Caco-2 (cell line): ENCODE measurements around the gene GART. TPM values are rescaled to one million over a fixed set of nuclear protein-coding genes. Genes with fewer than 3 reads are reported as not detected.

ENCODE experiments used
- BruUV-seq: library from RNA; stranded (reverse); fragments of 400-500 nt; replicated peaks from 2 replicates; lab custom pipeline; 2021; lab: Mats Ljungman, UMichigan
- CTCF ChIA-PET: fragments of 300-600 bp; sonication (Branson Sonifier 250); formaldehyde crosslinking; loops from one replicate; lab custom pipeline; 2022; ENCODE audit warnings: antibody characterized with exemption; lab: Charles Lee
- POLR2A ChIA-PET: fragments of 300-600 bp; sonication (Branson Sonifier 250); formaldehyde crosslinking; loops from one replicate; lab custom pipeline; 2022; ENCODE audit warnings: antibody characterized with exemption; lab: Charles Lee
- DNase-seq, 2 experiments: peaks; one replicate each; pipeline versions ENCODE4 v3.0.0 to v3.0.0-alpha.2; 2020 to 2022
- H3K27me3 ChIP-seq: replicated peaks from 2 replicates; pipeline ENCODE4 v1.6.0; 2011; ENCODE audit warnings: low read length; ENCODE audit not compliant: control insufficient read depth, insufficient read depth
- H3K36me3 ChIP-seq: 2 replicates; pipeline ENCODE4 v1.5.1; 2011; ENCODE audit warnings: low read length; ENCODE audit not compliant: control insufficient read depth, insufficient read depth
- H3K4me1 ChIP-seq: fragments of 250-450 bp; sonication (Bioruptor Pico); 2 replicates; pipeline ENCODE4 v1.5.1; 2020; ENCODE audit warnings: mild to moderate bottlenecking
- H3K4me3 ChIP-seq: 2 replicates; pipeline ENCODE4 v1.5.1; 2011; ENCODE audit warnings: low read depth, mild to moderate bottlenecking, control low read depth, low read length
- H3K9me3 ChIP-seq: fragments of 250-450 bp; sonication (Bioruptor Pico); 2 replicates; pipeline ENCODE4 v1.5.1; 2020; ENCODE audit warnings: mild to moderate bottlenecking, moderate library complexity
- H3K27ac Mint-ChIP-seq: one replicate; pipeline ENCODE4 v1.8.0; 2022; ENCODE audit warnings: mixed read lengths; ENCODE audit not compliant: unreplicated experiment
- H3K27me3 Mint-ChIP-seq: one replicate; pipeline ENCODE4 v1.8.0; 2022; ENCODE audit warnings: mixed read lengths; ENCODE audit not compliant: insufficient read depth, unreplicated experiment
- H3K36me3 Mint-ChIP-seq: one replicate; pipeline ENCODE4 v1.8.0; 2022; ENCODE audit warnings: mild to moderate bottlenecking, mixed read lengths; ENCODE audit not compliant: insufficient read depth, unreplicated experiment
- H3K4me1 Mint-ChIP-seq: one replicate; pipeline ENCODE4 v1.8.0; 2022; ENCODE audit warnings: low read depth, mixed read lengths; ENCODE audit not compliant: unreplicated experiment
- H3K4me3 Mint-ChIP-seq: one replicate; pipeline ENCODE4 v1.8.0; 2022; ENCODE audit warnings: mild to moderate bottlenecking, moderate library complexity, mixed read lengths; ENCODE audit not compliant: unreplicated experiment
- H3K9me3 Mint-ChIP-seq: one replicate; pipeline ENCODE4 v1.8.0; 2022; ENCODE audit warnings: mixed read lengths; ENCODE audit not compliant: unreplicated experiment
- intact Hi-C: fragments of 100-400 bp; cut with micrococcal nuclease; formaldehyde crosslinking; loops from one replicate; pipeline ENCODE4 v1.10.0; 2022; ENCODE audit not compliant: unreplicated experiment
- total RNA-seq: library from RNA; stranded (reverse); gene quantifications from 2 replicates; pipeline ENCODE4 v1.2.3, GENCODE V29; 2022
- TF ChIP-seq, protein P1 (sequence below), 2 experiments: fragments of 200-600 bp in 1 of 2; IDR thresholded peaks; 1 replicate in 1 of 2; 2 replicates in 1 of 2; pipeline versions ENCODE4 v1.5.1 to v1.8.0; 2011 to 2022; ENCODE audit warnings: antibody characterized with exemption in 1 of 2, control low read depth in 1 of 2, inconsistent platforms in 1 of 2, low read depth in 1 of 2, low read length in 1 of 2, mild to moderate bottlenecking in 1 of 2, moderate library complexity in 1 of 2; ENCODE audit not compliant: insufficient read depth in 1 of 2, severe bottlenecking in 1 of 2, unreplicated experiment in 1 of 2

GART gene
- total RNA-seq, 1 experiment from 2014 or later: 134 TPM

DNA sequence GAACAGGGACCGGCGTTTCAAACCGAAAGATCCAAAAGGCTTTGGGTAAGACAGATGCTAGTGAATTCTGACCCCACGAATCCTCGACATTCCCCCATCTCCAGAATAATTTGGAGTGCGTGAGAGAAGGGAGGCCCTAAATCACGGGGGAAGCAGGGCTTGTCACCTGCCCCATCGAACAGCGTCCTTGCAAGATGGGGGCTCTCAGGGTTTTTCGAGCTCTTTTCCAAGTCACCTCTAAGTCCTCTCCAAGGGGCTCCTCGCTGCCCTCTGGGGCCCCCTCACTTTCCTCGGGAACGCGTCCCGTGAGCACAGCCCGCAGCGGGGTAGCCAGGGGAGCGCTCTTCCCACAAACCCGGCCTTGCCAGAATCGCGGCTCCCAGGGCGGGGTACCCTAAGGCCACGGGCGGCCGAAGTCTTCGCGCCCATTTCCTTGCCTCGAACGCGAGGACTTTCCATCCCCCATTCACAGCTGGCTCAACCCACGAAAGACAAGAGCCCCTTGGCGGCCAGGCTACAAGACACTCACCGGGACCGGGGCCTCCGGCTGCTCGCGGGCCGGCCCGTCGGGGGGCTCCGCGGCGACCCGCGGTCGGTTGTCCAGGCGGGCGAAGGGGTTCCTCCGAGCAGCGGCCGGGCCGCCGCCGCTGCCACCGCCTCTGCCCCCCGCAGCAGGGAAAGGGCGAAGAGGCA is 46.0 kb upstream of the GART start:
- H3K4me3 ChIP-seq: peak overlapping the region; percentile 85
- TF ChIP-seq, protein P1, sequence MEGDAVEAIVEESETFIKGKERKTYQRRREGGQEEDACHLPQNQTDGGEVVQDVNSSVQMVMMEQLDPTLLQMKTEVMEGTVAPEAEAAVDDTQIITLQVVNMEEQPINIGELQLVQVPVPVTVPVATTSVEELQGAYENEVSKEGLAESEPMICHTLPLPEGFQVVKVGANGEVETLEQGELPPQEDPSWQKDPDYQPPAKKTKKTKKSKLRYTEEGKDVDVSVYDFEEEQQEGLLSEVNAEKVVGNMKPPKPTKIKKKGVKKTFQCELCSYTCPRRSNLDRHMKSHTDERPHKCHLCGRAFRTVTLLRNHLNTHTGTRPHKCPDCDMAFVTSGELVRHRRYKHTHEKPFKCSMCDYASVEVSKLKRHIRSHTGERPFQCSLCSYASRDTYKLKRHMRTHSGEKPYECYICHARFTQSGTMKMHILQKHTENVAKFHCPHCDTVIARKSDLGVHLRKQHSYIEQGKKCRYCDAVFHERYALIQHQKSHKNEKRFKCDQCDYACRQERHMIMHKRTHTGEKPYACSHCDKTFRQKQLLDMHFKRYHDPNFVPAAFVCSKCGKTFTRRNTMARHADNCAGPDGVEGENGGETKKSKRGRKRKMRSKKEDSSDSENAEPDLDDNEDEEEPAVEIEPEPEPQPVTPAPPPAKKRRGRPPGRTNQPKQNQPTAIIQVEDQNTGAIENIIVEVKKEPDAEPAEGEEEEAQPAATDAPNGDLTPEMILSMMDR (IDR thresholded peaks at IDR 0.05; ENCODE audit: insufficient read depth in 1 of 2, low read depth in 1 of 2, low read length in 1 of 2, severe bottlenecking in 1 of 2, unreplicated experiment in 1 of 2): no peak
- Mint-ChIP-seq H3K4me3 (peak overlapping the region; percentile 91), H3K36me3 (peaks cover 39% of the 10 kb centered on the region), H3K27ac (peak overlapping the region; percentile 88), H3K4me1 (peaks cover 8% of the 10 kb centered on the region), H3K27me3 (no peaks in the 10 kb centered on the region), H3K9me3 (no peaks in the 10 kb centered on the region)
- peak; percentile 46 to 54 for DNase-seq
- H3K36me3 ChIP-seq: no peaks in the 10 kb centered on the region
- CTCF ChIA-PET: interaction anchor here (0.7 to 2.5 kb wide), 3 partner anchors 18 to 213 kb away, joined by 3 to 35 read pairs (median 3); partner anchors contain the start of gene TMEM50B
- intact Hi-C loops: no loop called here
- H3K4me1 ChIP-seq: peaks cover 15% of the 10 kb centered on the region
- POLR2A ChIA-PET: interaction anchor here (0.5 to 2.0 kb wide), 6 partner anchors 30 to 108 kb away, joined by 3 to 17 read pairs (median 8); partner anchors contain the start of genes SON and TMEM50B
- BruUV-seq: no TSS peak
- no peaks in the 10 kb centered on the region for H3K9me3 ChIP-seq
- no peaks in the 10 kb centered on the region for H3K27me3 ChIP-seq

DNA sequence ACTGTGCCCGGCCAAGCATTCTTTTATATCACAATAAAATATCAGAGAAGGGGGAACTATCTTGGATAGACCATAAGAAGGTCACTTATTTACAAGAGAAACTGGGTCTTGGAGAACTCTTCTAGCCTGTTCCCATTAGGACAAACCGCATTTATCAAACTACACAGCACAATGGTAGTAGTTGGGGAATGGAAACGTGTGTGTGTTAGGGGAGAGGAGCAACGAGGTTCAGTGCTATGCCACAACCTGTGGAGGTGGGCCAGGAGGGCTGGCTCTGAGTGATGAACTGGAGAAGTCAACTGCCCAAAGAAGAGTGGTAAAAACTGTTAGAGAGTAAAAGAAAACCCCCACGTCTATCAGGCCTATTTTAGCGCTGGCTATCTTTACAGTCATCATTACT is 45.0 kb upstream of the GART start:
- Mint-ChIP-seq H3K27me3 (no peaks in the 10 kb centered on the region), H3K9me3 (no peaks in the 10 kb centered on the region), H3K4me3 (peak overlapping the region; percentile 91), H3K36me3 (peaks cover 48% of the 10 kb centered on the region), H3K27ac (no peak overlapping the region), H3K4me1 (peaks cover 8% of the 10 kb centered on the region)
- no peak overlapping the region for H3K4me3 ChIP-seq
- no peaks in the 10 kb centered on the region for H3K27me3 ChIP-seq
- H3K4me1 ChIP-seq: peaks cover 15% of the 10 kb centered on the region
- TF ChIP-seq, protein P1 (IDR thresholded peaks at IDR 0.05; ENCODE audit: insufficient read depth in 1 of 2, low read depth in 1 of 2, low read length in 1 of 2, severe bottlenecking in 1 of 2, unreplicated experiment in 1 of 2): no peak
- no peak for DNase-seq
- ChIA-PET POLR2A (no interaction called here), CTCF (no interaction called here)
- no peaks in the 10 kb centered on the region for H3K9me3 ChIP-seq
- no TSS peak for BruUV-seq
- H3K36me3 ChIP-seq: no peaks in the 10 kb centered on the region
- intact Hi-C loops: no loop called here

DNA sequence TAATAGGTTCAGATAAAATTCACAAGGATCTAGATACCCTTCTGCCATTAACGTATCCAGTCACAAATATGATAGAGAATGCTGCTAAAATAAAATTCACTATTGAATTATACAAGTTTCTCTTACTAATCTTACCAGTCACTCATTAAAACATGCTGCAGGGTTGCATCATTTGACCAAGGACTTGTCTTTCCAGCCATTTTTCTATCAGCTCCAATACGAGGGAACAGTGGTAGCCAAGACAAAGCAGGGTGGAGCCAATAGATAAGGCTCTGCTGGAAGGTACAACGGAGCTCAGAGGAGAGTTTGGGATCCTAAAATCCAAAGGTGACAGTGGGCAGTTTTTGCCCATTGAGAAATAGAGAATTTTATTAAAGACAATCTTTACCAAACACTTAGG is 42.5 kb upstream of the GART start:
- Mint-ChIP-seq H3K27ac (no peak overlapping the region), H3K36me3 (peaks cover 68% of the 10 kb centered on the region), H3K9me3 (no peaks in the 10 kb centered on the region), H3K27me3 (no peaks in the 10 kb centered on the region), H3K4me3 (no peak overlapping the region), H3K4me1 (peaks cover 6% of the 10 kb centered on the region)
- intact Hi-C loops: no loop called here
- H3K27me3 ChIP-seq: no peaks in the 10 kb centered on the region
- TF ChIP-seq, protein P1 (IDR thresholded peaks at IDR 0.05; ENCODE audit: insufficient read depth in 1 of 2, low read depth in 1 of 2, low read length in 1 of 2, severe bottlenecking in 1 of 2, unreplicated experiment in 1 of 2): no peak
- peaks cover 10% of the 10 kb centered on the region for H3K4me1 ChIP-seq
- H3K9me3 ChIP-seq: no peaks in the 10 kb centered on the region
- H3K4me3 ChIP-seq: no peak overlapping the region
- no peaks in the 10 kb centered on the region for H3K36me3 ChIP-seq
- CTCF ChIA-PET: no interaction called here
- no peak for DNase-seq
- POLR2A ChIA-PET: no interaction called here
- BruUV-seq: no TSS peak
